COR-L47 (cell line): ENCODE measurements around the gene KLHL11.
A peak's percentile ranks its signal among the peaks of the same experiment; 100 is the strongest.
"Not testable (repeated sequence)": the region's sequence is repeated elsewhere in the genome, so short reads cannot be mapped to it uniquely, and the experiment has no call there.

Experiments
- DNase-seq: peaks from one replicate; lab custom pipeline; 2025; lab: John Stamatoyannopoulos, UW

Gene KLHL11

DNA sequence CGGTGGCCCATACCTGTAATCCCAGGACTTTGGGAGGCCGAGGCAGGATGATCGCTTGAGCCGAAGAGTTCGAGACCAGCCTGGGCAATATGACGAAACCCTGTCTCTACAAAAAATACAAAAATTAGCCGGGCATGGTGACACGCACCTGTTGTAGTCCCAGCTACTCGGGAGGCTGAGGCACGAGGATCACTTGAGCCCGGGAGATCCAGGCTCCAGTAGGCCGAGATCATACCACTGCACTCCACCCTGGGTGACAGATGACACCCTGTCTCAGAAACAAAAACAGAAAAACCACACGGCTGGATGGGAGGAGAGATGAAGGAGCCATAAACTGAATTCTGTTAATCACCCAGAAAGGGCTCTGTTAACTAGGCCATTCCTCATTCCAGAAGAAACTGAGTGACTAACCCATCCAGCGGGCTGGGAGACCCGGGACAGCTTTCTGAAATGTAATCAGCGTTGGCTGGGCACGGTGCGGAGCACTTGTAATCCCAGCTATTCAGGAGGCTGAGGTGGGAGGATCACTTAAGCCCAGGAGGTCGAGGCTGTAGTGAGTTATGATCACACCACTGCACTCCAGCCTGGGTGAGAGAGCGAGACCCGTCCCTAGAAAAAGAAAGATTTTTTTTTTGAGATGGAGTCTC, 28.6 kb downstream of the KLHL11 start:
- no peak for DNase-seq

DNA sequence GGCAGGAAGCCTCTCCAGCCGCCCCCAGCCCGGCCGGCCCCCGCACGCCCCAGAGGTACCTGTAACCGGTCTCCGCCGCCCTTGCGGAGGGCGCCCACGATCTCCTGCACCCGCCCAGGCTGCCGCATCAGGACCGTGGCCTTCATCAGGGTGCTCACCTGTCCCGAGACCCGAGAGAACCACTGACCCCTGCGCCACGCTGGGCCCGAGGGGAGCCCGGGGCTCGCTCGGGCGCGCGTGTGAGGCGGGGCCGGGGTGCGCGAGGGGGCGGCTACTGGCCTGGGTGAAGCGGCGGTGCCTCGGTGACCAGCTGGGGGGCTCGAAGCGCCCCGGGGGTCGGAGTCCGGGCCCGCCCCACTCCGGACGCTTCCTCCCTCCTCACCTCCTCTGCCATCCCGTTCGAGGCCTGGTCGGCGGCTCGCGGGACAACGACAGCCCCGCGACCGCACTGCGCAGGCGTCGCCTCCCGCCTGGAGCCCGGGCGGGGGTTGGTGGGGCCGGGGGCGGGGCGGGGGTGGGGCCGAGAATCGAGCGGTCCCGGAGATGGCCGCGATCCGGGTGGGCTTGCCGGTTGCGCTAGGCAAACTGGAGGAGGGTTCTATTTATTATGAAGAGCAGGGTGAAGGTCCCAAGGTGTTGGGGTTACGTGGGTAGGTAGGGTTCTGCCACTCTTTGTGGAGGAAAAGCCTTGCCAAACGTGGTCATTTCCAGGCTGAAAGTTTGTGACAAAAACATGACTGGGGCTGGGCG, 29.2 kb downstream of the KLHL11 start, which contains the start of gene NT5C3B:
Gene NT5C3B (minus strand): TSS at position 433 of the 750 bp plus-strand sequence. CDS start 39 bp downstream, at position 394.
- no peak for DNase-seq

DNA sequence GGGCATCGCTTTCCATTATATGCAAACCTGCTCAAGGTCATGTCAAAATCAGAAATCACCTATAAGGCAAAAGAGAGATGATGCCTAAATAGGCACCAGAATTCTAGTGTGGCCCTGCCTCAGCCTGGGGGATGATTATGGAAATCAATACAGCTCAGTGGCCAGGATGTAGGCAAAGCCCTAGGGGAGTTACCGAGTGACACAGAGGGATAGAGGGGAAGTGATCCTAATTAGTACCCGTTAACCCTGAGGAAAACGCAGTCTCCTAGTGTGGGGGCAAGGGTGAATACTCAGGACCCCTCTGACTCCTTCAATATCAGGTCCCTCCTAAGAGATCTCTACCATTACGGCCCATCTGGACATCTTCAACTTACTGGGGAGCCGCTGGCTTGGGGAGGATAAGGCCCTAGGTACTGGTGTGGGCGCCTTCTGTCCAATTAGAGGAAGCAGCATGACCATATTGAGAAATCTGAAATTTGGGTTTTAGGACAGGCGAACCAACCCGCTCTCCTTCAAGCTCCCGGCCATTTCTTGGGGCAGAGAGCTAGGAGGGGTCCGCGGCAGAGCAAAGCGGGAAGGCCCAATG, 29.9 kb downstream of the KLHL11 start:
- no peak for DNase-seq

DNA sequence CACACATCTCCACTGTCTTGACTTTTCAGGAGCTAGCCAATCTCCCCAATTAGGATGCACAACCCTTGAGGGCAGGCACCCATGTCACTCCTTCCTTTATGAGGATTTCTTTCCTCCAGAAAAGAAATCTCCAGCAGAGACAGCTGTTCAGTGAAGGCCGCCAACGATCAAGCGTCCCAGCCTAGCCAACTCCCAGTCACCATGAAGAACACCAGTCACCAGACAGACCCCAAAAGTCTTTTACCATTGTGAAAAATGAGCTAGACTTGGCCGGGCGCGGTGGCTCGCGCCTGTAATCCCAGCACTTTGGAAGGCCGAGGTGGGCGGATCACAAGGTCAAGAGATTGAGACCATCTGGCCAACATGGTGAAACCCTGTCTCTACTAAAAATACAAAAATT, 35.3 kb downstream of the KLHL11 start:
- DNase-seq: not testable (repeated sequence)

DNA sequence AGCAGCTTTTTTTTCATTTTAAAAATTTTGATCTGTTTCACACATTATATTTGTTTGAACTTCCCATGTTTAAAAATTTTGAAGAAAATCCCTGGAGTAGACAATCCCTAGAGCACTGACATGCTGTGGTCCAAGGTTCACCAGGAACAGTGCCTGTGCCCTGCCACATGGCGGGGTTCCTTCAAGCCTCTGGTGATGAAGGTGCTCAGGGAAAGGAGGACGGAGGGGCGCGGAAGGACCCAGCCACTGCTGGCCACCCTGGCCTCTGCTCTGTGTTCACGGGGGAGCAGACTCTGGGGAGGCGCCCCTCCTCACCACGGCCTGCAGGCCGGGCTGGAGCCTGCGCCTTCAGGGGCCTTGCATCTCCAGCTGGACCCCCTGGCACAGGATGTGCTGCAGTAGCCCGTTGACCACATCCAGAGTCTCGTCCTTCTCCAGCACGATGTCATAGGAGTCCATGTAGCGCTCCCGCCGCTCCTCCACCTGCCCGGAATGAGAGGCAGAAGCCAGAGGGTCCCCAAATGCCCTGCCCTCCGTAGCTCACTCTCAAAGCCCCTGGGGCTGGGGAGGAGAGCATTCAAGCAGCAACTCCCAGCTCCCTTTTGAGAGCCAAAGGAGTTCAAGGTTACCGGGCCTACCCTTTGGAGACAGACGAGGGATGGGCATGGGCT, 39.9 kb downstream of the KLHL11 start:
- no peak for DNase-seq

DNA sequence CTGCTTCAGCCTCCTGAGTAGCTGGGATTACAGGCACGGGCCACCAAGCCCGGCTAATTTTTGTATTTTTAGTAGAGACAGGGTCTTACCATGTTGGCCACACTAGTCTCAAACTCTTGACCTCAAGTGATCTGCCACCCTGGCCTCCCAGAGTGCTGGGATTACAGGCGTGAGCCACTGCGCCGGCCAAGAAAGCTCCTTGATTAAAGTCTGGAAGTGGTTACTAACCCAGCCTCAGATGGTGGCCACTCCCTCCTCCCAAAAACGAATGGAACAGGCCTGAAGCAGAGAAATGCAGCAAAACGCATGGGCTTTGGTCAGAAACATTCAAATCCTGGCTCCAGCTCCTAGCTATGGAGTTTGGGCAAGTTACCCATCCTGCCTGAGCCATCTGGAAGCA, 41.1 kb downstream of the KLHL11 start:
- DNase-seq: no peak

DNA sequence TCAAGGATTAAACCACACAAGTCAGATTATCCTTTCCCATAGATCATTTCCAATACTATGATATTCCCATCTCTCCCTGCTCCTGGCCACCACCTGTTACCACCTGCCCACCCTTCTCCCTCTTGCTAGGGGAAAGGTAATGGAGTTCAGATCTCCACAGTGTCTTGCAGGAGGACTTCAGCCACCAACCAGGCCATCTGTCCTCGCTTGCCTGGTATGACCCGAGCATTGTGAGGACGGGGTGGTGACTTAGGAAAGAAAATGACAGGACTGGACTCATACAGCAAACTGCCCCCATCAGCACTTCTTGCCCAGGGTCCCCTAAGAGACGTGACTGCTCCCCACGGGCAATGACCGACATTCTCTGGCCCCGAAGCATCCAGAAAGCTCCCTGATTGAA, 41.6 kb downstream of the KLHL11 start:
- no peak for DNase-seq

DNA sequence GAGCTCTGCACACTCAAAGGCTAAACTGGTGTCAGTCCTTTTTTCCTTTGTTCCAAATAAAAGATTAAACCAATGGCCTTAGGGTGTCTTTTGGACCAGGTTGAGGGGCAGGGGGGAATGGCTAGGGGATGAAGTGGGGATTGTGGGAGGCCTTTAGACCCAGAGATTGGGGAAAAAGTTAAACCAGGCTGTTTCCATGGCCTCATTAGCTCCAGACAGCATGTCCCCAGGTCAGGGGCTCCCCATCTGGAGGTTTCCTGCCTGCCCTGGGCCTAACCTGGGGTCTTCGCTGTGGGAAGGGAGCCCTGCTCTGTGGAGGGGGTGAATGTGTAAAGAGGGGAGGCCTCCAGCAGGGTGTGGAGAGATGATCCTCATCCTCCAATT, 42.1 kb downstream of the KLHL11 start:
- no peak for DNase-seq

DNA sequence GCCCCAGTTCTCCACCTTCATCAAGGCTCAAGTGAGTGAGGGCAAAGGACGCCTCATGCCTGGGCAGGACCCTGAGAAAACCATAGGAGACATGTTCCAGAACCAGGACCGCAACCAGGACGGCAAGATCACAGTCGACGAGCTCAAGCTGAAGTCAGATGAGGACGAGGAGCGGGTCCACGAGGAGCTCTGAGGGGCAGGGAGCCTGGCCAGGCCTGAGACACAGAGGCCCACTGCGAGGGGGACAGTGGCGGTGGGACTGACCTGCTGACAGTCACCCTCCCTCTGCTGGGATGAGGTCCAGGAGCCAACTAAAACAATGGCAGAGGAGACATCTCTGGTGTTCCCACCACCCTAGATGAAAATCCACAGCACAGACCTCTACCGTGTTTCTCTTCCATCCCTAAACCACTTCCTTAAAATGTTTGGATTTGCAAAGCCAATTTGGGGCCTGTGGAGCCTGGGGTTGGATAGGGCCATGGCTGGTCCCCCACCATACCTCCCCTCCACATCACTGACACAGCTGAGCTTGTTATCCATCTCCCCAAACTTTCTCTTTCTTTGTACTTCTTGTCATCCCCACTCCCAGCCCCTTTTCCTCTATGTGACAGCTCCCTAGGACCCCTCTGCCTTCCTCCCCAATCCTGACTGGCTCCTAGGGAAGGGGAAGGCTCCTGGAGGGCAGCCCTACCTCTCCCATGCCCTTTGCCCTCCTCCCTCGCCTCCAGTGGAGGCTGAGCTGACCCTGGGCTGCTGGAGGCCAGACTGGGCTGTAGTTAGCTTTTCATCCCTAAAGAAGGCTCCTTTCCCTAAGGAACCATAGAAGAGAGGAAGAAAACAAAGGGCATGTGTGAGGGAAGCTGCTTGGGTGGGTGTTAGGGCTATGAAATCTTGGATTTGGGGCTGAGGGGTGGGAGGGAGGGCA, 42.7 kb downstream of the KLHL11 start:
- no peak for DNase-seq

DNA sequence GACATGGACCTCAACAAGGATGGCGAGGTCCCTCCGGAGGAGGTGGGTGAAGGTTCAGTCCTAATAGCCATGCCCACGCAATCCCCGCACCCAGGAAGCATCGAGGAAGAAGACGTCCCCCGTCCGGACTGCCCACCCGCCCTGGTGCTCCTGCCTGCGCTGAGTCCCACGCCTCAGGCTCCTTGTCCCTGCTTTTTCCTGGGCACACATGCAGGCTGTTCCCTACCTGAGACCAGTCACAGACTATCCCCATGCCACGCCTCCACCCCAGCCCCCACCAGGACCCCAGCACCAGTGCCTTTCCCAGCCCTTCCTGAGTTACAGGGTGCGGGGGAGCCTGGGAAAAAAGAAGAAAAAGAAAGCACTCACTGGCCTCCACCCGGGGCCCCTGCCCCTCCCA, 43.4 kb downstream of the KLHL11 start:
- DNase-seq: no peak

DNA sequence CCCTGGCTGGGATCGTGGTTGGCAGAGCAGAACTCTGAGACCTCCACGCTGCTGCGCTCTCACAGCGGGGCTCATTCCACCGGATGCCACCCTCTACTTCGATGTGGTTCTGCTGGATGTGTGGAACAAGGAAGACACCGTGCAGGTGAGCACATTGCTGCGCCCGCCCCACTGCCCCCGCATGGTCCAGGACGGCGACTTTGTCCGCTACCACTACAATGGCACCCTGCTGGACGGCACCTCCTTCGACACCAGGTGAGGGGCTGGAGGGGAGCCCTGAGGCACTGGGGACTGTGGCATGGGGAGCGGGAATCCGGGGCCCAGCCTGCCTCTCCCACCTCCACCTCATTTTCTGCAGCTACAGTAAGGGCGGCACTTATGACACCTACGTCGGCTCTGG, 47.2 kb downstream of the KLHL11 start:
- DNase-seq: no peak

DNA sequence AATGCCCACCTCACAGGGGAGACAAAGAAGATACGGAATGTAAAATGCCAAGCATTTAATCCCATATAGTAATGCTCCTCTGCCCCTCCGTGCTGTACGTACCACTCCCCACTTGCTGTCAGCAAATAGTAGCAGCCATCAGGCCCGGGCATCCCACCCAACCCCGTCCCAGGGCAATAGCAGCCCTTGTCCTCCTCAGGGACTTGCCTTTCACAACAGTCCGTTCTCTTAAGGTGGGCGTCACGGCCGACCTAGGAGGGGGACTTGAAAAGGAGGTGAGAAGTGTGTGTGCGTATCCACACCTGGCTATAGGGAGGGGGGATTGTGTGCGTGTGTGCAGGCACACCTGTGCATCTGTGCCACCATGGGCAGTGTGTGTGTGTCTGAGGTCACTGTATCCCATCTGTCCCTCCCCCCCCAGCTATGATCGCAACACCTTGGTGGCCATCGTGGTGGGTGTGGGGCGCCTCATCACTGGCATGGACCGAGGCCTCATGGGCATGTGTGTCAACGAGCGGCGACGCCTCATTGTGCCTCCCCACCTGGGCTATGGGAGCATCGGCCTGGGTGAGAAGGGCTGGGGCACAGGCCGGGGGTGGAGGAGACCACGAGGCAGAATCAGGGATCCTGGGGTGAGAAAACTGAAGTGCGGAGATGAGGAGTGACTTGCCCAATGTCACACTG, 48.4 kb downstream of the KLHL11 start:
- no peak for DNase-seq

DNA sequence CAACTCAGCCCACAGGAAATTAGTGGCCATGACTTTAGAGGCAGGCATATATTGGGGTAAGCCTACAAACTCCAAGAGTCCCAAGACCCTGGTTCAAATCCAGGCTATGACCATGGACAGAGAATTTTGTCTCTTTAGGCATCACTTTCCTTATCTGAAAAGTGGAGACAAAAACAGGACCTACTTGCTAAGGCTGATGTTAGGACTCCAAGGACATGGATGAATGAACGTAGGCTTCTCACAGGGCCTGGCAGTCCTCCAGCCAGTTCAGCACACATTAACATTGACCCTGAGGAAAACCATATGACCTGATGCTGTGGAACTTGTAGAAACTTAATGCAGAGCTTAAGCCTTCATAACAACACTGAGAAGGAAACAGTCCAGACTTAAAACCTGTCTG, 51.0 kb downstream of the KLHL11 start:
- no peak for DNase-seq

DNA sequence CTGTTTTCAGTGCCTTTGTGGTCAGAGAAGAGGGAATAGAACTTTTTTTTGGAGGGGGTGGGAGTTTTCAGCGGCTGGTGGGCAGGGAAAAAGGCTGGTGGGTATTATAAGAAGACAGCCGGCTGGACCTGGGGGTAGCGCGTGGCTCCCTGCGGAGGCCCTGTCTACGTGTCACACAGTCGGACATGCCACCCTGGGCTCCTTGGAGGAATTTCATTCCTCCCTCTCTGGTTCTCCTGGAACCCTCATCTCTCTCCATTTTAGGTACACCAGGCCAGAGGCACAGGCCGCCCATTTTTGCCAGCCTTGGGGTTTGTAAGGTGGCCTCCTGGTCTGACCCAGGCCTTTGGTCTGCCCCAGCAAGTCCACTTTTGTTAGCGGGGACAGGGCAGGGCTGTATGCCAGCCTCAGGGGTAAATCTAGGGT, 51.5 kb downstream of the KLHL11 start:
- DNase-seq: no peak

DNA sequence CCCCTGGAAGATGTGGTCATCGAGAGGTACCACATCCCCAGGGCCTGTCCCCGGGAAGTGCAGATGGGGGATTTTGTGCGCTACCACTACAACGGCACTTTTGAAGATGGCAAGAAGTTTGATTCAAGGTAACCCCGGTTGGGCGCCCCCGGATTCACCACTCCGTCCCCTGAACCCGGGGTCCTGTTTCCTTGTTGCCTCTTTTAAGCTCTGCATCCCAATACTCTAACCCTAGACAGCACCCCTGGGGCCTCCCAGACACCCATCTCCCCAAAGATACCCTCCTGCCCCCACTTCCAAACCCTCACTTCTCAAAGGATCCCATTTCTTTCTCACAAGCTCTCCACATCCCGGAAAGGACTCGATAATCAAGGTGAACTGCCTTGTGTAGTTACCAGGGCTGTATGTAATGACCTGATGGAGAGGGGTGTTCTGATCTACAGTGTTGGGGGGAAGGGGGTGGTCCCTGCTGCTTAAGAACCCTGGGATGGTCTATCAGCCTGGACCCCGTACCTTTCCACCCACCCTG, 52.0 kb downstream of the KLHL11 start:
- no peak for DNase-seq

DNA sequence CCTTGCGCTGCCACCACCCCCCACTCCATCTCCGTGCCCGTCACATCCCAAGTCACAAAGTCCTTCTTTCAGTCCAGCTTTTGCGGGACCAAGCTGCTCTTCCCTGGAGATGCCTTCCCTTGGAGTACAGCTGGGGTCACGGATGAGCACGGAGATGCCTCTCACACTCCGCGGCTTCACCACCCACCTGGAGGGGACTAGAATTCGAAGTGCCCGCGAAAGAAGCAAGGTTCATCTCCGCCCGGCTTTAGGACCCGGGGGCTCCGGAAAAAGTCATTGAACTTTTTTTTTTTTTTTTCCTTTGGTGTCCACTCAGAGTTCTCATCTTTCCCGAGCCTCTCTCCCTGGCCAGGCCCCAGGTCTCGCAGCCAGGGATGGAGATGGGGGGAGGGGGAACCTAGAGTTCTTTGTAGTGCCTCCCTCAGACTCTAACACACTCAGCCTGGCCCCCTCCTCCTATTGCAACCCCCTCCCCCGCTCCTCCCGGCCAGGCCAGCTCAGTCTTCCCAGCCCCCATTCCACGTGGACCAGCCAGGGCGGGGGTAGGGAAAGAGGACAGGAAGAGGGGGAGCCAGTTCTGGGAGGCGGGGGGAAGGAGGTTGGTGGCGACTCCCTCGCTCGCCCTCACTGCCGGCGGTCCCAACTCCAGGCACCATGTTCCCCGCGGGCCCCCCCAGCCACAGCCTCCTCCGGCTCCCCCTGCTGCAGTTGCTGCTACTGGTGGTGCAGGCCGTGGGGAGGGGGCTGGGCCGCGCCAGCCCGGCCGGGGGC, 52.7 kb downstream of the KLHL11 start, which contains the start of gene FKBP10:
Gene FKBP10 (plus strand): TSS at position 624 of the 771 bp plus-strand sequence. CDS start 31 bp downstream, at position 655.
- DNase-seq: peak; percentile 77

DNA sequence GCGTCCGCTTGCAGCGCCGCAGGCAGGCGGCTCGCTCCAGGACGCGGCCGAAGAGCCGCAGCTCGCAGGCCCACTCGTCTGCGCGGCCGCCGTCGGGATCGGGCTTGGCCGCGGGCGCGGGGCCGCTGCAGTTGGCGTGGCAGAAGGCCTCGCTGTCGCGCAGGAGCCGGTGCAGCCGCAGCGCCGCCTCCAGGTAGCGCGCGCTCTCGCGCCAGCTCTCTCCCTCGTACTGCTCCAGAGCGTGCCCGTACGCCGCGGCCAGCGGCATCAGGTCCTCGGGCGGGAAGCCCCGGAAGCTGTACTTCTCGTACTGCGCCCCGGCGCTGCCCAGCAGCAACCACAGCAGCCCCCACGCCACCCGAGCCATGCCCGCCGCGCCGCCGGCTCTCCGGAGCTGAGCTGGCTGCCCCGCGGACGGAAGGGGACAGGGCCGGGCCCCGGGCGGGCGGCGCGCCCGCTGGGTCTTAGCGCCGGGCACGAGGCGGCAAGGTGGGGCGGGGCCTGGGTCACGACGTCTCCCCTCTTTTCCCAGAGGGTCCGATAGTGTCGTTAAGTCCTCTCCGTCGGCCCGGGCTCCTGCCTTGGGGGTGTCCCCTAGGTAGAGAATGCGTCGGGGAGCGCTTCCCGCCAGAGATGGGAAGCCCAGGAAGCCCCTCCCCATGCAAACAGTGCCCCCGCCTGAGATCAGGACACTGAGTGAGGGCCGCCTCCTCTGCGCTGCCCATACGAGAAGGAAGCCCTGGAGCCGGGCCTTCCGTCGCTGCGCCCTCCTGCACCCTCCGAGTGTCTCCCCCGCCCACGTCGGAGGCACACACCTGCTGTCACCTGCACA, 53.5 kb downstream of the KLHL11 start, which contains the start of gene P3H4:
Gene P3H4 (minus strand): TSS at position 401 of the 832 bp plus-strand sequence. CDS start 34 bp downstream, at position 367.
- peak; percentile 71 for DNase-seq

DNA sequence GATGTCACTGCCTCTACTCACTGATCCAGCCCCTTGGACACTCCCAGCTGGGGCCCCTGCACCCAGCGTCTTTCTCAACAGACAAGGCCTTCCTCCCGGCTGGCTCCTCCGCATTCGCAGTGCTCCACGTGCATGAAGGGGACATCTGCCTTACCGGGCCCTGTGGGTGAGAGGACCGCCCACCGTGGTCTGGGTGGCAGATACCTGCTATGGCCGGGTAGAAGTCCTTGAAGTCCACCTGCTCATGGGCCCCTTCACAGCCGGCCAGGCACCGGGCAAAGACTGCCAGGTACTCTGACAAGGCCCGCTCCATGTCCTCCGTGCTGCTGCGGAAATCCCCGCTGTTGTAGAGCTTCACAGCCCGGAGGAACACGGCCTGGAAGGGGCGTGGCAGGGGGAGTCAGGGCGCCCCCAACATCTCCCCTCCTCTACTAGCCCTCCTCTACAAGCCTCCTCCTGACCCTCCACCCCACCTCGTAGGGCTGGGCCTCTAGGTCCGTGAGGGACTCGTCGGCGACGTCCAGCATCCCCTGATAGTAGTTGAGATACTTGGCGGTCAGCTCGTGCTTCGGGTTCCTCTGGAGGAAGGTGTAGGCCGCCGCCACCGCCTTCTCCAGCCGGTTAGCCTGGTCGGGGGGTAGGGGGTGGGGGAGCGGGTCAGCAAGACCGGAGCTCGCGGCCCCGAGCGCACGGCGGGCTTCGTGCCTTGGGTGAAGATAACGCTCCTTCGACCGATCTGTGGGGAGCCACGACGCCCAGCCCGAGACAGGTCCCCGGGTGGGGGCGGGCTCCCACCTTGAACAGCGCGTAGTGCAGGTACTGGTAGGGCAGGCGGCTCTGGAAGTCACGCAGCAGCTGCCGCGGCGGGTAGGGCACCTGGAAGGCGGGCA, 54.3 kb downstream of the KLHL11 start:
- DNase-seq: peak; percentile 57
